Spinal cord (tissue), 10 donors: ENCODE data around the gene JPH4. TPM values are rescaled to one million over a fixed set of nuclear protein-coding genes. Genes with fewer than 3 reads are reported as not detected.
"Not testable (repeated sequence)": the region's sequence is repeated elsewhere in the genome, so short reads cannot be mapped to it uniquely, and the experiment has no call there.

ENCODE experiments used
- DNase-seq, 6 donors: peaks; one replicate each; pipeline versions ENCODE4 v3.0.0 to v3.0.0-alpha.2; 2013 to 2015; ENCODE audit warnings: low spot score in 6 of 6, low read depth in 4 of 6
- H3K27ac ChIP-seq: one replicate; pipeline ENCODE4 v1.5.1; 2013; ENCODE audit warnings: low read depth, low read length, control low read depth
- H3K27me3 ChIP-seq: one replicate; pipeline ENCODE4 v1.6.1; 2013; ENCODE audit warnings: low read length; ENCODE audit not compliant: control insufficient read depth, insufficient read depth
- H3K36me3 ChIP-seq: one replicate; pipeline ENCODE4 v1.6.1; 2013; ENCODE audit warnings: low read length; ENCODE audit not compliant: control insufficient read depth, insufficient read depth
- H3K4me1 ChIP-seq: one replicate; pipeline ENCODE4 v1.6.1; 2013; ENCODE audit warnings: low read length; ENCODE audit not compliant: control insufficient read depth, insufficient read depth
- H3K4me3 ChIP-seq: one replicate; pipeline ENCODE4 v1.5.1; 2013; ENCODE audit warnings: low read depth, low read length, control low read depth
- H3K9me3 ChIP-seq: one replicate; pipeline ENCODE4 v1.6.1; 2013; ENCODE audit warnings: low read length; ENCODE audit not compliant: control insufficient read depth, insufficient read depth
- WGBS: methylation state at CpG from one replicate; pipeline ENCODE4 v1.1.5; 2013; ENCODE audit warnings: missing lambda C conversion rate; ENCODE audit not compliant: insufficient coverage; 5-methylcytosine and 5-hydroxymethylcytosine counted together
- polyA plus RNA-seq, 2 donors: library from polyadenylated mRNA; unstranded; fragments of 120-200 nt; gene quantifications; one replicate each; pipeline ENCODE4 v1.2.1, GENCODE V29; 2013; ENCODE audit not compliant: insufficient read length in 2 of 2
- total RNA-seq, 2 donors: library from RNA; depleted of rRNA in 1 of 2; stranded (reverse); fragments of 120-200 nt in 1 of 2; fragments of >200 nt in 1 of 2; gene quantifications; one replicate each; pipeline versions ENCODE4 v1.2.3 to v1.2.4, GENCODE V29; 2013 to 2014
- donor health status: healthy.

Gene JPH4
- total and polyA plus RNA-seq, 4 donors = 12.5 to 132 (median 74.4) TPM

DNA sequence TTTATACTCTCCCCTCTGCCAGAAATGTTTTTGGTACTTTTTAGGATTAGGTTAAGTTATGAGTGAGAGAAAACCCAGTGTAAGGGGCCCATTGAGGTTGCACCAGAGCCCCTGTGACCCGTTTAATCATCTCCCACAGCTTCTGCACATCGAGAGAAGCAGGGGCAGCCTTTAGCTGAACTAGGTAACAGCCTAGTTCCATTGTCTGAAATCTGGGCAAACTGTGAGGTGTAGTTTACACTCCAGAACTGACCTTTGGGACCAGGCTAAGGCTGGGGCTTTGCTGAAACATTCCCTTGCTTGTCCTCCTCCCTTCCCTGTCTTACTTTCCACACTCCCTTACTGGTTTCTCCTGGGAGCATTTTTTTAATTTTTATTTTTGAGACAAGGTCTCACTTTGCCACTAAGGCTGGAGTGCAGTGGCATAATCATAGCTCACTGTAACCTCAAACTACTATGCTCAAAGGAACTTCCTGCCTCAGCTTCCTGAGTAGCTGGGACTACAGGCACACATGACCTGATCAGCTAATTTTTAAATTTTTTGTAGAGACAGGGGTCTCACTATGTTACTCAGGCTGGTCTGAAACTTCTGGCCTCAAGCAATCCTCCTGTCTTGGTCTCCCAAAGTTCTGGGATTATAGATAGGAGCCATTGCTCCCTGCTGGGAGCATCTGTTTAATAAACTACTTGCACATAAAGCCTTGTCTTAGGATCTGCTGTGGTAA lies 31.7 kb upstream of the JPH4 start:
- Histone ChIP-seq H3K27me3 (no peaks in the 10 kb centered on the region), H3K36me3 (no peaks in the 10 kb centered on the region), H3K27ac (no peak overlapping the region), H3K4me1 (no peaks in the 10 kb centered on the region), H3K4me3 (no peak overlapping the region), H3K9me3 (no peaks in the 10 kb centered on the region)
- 75% methylated on average over 2 of the region's 2 CpGs for WGBS
- DNase-seq = no peak

DNA sequence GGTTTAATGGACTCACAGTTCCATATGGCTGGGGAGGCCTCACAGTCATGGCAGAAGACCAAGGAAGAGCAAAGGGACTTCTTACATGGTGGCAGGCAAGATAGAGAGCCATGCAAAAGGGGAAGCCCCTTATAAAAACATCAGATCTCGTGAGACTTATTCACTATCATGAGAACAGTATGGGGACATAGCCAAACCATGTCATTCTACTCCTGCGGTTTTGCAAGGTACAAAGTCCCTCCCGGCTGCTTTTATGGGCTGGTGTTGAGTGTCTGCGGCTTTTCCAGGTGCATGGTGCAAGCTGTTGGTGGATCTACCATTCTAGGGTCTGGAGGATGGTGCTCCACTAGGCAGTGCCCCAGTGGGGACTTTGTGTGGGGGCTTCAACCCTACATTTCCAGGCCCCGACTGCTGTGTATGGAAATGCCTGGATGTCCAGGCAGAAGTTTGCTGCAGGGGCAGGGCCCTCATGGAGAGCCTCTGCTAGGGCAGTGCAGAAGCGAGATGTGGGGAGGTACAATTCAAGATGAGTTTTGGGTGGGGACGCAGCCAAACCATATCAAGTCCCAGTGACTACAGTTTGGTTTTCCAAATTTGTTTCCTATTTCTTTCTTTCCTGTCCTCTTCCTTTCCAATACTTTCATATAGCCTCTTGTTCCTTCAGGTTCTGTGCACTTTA lies 31.0 kb upstream of the JPH4 start:
- H3K27me3 ChIP-seq, DNase-seq, H3K9me3 ChIP-seq, H3K4me1 ChIP-seq, H3K4me3 ChIP-seq, H3K27ac ChIP-seq, H3K36me3 ChIP-seq: not testable (repeated sequence)
- 92% methylated on average over 2 of the region's 7 CpGs for WGBS

DNA sequence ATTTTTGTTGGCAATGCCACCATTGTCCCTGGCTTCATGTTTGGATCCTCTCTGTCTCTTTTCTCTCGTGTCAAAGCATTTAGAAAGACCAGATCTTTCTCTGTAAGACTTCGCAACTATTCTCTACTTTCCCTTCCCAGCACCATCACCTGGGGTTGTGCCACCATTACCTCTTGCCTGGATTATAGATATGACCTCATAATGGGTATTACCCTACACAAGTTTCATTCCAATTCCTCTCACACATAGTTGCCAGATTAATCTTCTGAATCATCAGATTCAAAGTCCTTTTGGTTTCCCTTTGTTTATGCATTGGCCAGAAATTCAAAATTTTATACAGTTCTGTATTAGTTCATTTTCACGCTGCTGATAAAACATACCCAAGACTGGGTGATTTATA lies 30.4 kb upstream of the JPH4 start:
- Histone ChIP-seq H3K9me3 (no peaks in the 10 kb centered on the region), H3K27ac (no peak overlapping the region), H3K36me3 (no peaks in the 10 kb centered on the region), H3K27me3 (no peaks in the 10 kb centered on the region), H3K4me1 (no peaks in the 10 kb centered on the region), H3K4me3 (no peak overlapping the region)
- no peak for DNase-seq
- WGBS = 64% methylated on average over 2 of the region's 3 CpGs

DNA sequence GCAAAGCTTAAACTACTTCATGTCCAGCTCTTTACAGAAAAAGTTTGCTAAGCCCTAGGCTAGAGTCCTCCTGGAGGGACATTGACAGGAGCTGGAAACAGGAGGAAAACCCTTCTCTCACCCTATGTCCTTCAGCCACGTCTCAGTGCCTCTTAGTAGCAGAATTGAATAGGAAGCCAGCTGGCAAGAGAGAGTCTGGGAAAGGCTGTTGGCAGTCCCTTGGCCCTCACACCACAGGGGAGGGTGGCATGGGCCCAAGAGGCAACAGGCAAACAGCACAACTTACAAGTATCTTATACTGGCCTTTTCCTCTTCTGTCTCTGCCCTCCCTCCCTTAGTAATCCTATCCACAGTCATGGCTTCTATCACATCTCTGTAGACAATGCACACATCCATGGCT lies 29.9 kb upstream of the JPH4 start:
- no peaks in the 10 kb centered on the region for H3K4me1 ChIP-seq
- H3K36me3 ChIP-seq = no peaks in the 10 kb centered on the region
- H3K27me3 ChIP-seq = no peaks in the 10 kb centered on the region
- no peak overlapping the region for H3K4me3 ChIP-seq
- DNase-seq = peak in 3 of 6 donors; percentile 5 to 72 (median 28)
- WGBS = no CpG with 5 or more reads among the region's 1 CpG
- no peak overlapping the region for H3K27ac ChIP-seq
- no peaks in the 10 kb centered on the region for H3K9me3 ChIP-seq

DNA sequence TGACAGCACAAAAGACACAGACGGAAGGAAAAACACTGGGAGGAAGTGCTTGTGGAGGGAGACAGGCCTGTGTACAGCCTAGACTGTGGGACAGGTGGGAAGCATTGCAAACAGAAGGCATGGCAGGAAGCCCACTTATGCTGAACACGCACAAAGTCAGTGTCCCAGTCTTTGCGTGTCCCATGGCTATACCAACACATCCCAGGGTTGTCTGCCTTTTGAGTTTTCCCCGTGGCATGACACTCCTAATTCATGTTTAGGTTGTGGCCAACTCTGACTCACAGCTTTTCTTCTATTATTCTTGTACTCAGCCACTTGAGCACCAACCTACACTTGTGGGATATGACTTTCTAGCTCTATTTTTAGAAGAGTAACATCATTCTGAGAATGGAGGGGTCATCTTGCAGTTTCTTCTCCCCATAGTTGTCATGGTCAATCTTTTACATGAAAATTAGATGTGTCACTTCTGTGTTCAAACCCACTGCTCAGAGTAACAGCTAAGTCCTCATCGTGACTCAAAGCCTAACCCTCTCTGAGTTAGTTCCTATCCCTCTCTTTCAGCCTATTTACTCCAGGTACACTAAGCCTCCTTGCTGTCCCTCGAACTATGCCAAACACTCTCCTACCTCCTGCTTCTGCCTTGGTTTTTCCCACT lies 27.5 kb upstream of the JPH4 start:
- Histone ChIP-seq H3K27ac (no peak overlapping the region), H3K27me3 (no peaks in the 10 kb centered on the region), H3K36me3 (no peaks in the 10 kb centered on the region), H3K4me1 (no peaks in the 10 kb centered on the region), H3K4me3 (no peak overlapping the region), H3K9me3 (no peaks in the 10 kb centered on the region)
- peak in 1 of 6 donors; percentile 22 for DNase-seq
- 69% methylated on average over 6 of the region's 6 CpGs for WGBS

DNA sequence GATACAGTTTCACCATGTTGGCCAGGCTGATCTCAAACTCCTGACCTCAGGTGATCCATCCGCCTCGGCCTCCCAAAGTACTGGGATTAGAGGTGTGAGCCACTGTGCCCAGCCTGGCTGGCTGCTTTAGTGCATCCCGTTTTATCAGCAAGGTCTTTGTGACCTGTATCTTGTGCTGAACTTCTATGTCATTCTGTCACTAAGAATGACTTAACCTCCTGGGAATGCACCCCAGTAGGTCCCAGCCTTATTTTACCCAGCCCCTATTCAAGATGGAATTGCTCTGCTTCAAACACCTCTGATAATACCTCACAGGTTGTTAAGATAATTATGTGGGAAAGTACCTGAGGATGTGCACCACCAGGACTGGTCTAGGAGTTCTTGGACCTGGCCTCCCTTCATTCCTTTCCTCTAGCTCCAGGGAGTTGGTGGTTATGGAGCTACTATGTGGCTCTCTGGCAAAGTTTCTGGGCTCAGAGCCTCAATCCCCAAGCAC lies 26.1 kb upstream of the JPH4 start:
- no peaks in the 10 kb centered on the region for H3K9me3 ChIP-seq
- no peaks in the 10 kb centered on the region for H3K27me3 ChIP-seq
- H3K27ac ChIP-seq = no peak overlapping the region
- DNase-seq = no peak
- H3K36me3 ChIP-seq = no peaks in the 10 kb centered on the region
- no peak overlapping the region for H3K4me3 ChIP-seq
- H3K4me1 ChIP-seq = no peaks in the 10 kb centered on the region
- 86% methylated on average over 3 of the region's 3 CpGs for WGBS

DNA sequence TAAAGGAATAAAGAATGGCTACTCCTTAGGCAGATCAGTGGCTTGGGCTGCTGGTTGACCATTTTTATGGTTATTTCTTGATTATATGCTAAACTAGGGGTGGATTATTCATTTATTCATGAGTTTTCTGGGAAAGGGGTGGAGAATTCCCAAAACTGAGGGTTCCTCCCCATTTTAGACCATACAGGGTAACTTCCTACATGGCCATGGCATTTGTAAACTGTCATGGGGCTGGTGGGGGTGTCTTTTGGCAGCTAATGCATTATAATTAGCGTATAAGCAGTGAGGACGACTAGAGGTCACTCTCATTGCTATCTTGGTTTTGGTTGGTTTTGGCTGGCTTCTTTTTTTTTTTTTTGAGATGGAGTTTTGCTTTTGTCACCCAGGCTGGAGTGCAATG lies 25.6 kb upstream of the JPH4 start:
- H3K27ac ChIP-seq = no peak overlapping the region
- no peaks in the 10 kb centered on the region for H3K27me3 ChIP-seq
- no peaks in the 10 kb centered on the region for H3K36me3 ChIP-seq
- no peaks in the 10 kb centered on the region for H3K4me1 ChIP-seq
- H3K9me3 ChIP-seq = no peaks in the 10 kb centered on the region
- H3K4me3 ChIP-seq = no peak overlapping the region
- no peak for DNase-seq
- whole genome bisulfite sequencing = 78% methylated on average over 1 of the region's 2 CpGs

DNA sequence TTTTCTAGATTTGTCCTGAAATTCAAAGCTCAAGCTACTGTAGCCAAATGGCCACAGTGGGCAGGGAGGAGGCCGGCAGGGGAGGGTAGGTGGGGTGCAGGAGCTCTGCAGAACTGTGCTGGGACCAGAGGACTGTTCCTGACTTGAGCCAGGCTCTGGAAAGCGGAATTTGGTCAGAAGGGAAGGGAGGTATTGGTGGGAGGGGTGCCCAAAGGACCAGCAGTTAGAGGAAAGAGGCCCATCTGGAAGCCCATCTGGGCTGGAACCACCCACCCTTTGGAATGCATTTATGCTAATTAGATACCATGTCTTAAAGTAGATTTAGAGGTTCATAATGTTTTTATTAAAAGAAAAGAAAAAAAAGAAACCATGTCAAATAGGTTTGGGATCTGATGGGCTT lies 24.5 kb upstream of the JPH4 start:
- Histone ChIP-seq H3K4me1 (no peaks in the 10 kb centered on the region), H3K4me3 (no peak overlapping the region), H3K27me3 (no peaks in the 10 kb centered on the region), H3K9me3 (no peaks in the 10 kb centered on the region), H3K36me3 (no peaks in the 10 kb centered on the region), H3K27ac (no peak overlapping the region)
- 86% methylated on average over 2 of the region's 2 CpGs for WGBS
- DNase-seq = no peak

DNA sequence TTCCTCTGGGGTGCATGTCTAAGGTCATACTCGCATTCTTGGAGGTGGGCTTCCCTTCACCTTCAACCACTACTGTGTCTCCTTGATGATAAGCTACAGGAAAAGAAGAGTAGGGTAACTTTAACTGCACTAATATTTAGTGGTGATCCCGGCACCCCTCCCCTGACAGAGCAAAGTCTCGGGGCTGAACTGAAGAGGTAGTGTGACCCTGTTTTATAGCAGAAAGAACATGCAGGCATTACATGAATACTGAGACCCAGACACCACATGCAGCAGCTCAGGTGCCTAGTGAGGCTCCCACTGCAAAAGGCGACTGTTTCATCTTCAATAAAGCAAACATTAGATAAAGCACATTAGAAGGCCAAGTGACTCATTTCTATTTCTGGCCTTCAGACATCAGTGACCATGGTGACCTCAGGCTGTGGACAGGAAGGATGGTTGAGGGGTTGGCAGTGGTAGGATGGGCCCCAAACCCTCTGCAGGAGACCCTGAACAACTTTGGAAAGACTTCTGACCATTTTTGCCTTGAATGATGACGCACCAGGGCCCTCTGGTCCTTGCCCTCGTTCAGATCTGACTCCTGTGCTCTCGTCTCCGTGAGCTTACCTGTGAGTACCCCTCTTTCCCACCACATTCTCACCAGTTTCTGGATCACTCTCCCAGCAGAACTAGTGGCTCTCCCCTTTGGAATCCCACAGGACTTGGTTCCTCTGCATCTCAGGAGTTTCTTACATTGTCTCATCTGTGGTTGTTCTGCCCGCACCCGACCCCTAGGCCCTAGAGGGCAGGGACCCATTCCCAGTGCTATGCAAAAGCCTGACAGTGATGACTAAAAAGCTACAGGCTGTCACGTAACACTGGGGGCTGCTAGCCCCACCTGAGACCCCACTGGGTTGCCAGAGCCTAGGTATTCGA lies 23.8 kb upstream of the JPH4 start:
- Histone ChIP-seq H3K4me1 (no peaks in the 10 kb centered on the region), H3K36me3 (no peaks in the 10 kb centered on the region), H3K27me3 (no peaks in the 10 kb centered on the region), H3K9me3 (no peaks in the 10 kb centered on the region), H3K4me3 (no peak overlapping the region), H3K27ac (no peak overlapping the region)
- no peak for DNase-seq
- 84% methylated on average over 8 of the region's 12 CpGs for WGBS
